DMS153 treated with DMSO at 0.1 percent for 48 hours (cell line): ENCODE results near the gene PPP1R12C.
A peak's percentile ranks its signal among the peaks of the same experiment; 100 is the strongest.

Experiments
- DNase-seq: peaks from one replicate; lab custom pipeline; 2025; ENCODE audit not compliant: unreplicated experiment; lab: John Stamatoyannopoulos, UW

The PPP1R12C gene

DNA sequence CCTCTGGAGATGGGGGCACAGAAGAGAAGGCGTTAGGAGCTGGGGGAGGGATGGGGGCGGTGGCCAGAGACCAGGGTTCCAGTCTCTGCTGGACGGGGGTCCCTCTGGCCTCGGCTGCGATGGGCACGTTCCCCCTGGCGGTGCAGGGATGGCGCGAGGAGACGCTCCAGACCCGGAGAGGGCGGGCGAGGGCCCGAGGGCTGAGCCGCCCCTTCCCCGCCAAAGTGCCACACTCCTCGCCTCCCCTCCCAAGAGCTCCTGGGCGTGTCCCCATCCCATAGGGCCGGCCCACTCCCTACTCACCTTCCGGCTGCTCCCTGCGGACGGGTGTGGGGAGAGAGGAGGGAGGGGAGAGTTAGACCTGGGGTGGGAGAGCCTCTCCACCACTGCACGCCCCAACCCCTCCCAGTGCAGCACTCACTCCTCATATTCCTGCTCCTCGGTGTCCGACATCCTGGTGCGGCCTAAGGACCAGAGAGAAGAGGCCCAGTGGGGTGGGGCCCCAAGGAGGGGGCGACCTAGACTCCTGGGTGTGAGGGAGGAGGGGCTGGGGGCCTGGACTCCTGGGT, 29.4 kb upstream of the PPP1R12C start:
- DNase-seq: peak; percentile 88

DNA sequence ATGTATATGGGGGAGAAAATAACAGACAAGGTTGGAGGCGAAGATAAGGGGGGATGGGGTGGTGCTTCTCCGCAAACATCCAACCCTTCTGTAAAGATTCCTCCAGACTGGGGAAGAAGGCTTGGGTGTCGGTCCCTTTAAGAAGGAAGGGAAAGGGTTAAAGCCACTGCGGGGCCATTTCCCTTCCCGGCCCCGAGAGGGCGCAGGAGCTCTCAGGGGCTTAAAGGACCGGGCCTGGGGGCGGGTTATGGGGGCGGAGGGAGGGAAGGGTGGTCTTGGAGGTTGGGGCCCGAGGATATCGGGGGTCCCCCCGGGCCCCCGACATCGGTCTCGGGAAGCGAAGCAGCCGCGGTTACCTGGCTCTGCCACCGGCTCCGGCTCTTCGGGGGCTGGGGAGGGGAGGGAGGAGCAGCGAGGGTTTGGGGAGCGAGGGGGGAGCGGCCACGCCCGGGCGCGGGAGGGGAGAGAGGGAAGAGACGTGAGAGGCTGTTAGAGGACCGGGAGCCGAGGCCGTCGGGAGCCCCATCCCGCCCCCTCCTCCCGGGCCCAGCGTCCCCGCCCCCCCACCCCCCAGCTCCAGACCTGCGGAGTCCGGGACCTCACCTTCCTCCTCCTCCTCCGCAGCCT, 28.8 kb upstream of the PPP1R12C start:
- peak; percentile 80 for DNase-seq

DNA sequence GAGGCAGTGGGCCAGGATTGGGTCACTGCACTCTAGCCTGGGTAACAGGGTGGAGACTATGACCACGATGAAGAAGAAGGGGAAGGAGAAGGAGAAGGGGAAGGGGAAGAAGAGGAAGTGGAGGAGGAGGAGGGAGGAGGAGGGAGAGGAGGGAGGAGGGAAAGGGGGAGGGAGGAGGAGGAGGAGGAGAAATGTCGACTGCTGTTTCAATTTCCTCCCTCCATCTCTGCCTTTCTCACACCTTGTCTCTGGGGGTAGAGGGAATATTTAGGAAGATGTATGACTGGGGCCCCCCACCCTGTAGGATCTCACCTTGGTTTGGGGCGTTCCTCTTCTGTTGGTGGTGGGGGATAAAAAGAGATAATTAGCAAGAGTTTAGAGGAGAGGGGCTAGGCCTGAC, 27.8 kb upstream of the PPP1R12C start:
- DNase-seq: no peak

DNA sequence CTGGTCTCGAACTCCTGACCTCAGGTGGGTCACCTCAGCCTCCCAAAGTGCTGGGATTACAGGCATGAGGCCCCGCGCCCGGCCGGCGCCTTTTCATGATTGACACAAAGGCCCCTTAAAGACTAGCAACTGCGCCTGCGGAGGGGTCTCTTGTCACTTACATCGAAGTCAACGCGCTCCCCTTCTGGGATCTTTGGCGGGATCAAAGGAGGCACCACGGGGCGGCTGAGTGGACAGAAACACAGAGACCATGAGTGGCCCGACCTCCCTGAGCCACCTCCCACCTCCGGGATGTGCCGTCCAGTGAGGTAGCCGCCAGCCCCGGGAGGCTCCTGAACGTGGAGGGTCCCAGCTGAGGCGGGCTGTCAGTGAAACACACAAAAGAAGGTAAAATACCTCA, 24.3 kb upstream of the PPP1R12C start:
- DNase-seq: no peak

DNA sequence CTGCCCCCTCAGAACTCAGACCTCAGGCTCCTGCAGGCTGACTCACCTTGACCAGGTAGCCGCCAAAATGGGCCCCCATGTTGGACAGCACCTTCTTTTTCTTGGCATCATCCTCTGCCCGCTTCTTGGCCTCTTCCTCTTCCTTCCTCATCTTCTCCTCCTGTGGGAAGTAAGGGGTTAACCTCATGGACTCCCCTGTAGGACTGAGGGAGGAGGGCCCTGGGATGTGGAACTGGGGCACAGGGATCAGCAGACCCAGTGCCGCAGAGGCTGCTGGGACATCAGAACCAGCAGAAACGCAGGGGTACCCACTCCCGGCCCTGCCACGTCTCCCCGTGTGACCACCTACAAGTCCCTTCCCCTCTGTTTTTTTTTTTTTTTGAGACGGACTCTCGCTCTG, 20.5 kb upstream of the PPP1R12C start:
- DNase-seq: no peak

DNA sequence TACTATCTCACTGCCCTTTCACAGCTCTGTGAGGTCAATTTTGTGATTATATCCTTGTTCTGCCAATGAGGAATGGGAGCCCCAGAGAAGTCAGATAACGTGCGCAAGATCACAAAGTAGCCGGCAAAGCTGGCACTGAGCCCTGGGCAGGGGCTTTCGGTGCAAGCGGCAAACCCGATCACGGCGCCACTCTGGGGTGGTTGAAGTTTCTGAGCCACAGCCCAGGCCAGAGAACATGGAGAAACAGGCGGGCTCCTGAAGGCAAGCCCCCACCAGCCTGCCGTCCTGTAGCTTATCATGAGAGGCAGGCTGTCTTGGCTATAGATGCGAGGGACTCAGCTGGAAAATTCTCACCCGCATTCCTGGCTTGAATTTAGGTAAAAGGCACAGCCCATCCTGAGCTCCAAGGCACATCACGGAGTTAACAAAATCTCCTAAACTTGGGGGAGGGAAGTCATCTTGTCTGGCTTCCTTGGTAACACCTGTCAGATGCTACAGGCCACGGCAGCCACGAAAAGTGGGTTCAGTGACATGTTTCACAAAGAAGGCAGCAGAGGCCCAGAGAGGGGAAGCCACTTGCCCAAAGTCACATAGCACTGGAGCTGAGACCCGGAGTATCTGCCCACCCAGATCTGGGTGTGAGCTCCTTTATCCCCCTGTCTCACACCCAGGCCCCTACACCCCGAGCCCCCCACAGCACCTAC, 19.1 kb upstream of the PPP1R12C start:
- no peak for DNase-seq

DNA sequence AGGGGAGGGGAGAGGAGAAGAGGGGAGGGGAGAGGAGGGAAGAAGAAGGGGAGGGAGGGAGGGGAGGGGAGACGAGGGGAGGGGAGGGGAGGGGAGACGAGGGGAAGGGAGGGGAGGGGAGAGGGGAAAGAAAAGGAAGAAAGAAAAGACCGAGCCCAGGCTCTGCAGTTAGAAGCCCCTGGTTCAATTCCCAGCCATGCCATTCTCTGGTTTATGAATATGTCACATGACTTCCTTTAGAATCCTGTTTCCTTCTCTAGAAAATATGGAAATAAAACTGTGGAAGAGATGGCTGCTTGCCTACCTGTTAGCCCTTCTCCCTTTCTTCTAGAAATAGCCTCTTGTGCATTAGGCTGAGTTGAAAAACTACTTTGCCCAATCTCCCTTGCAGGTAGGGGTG, 17.3 kb upstream of the PPP1R12C start:
- DNase-seq: no peak

DNA sequence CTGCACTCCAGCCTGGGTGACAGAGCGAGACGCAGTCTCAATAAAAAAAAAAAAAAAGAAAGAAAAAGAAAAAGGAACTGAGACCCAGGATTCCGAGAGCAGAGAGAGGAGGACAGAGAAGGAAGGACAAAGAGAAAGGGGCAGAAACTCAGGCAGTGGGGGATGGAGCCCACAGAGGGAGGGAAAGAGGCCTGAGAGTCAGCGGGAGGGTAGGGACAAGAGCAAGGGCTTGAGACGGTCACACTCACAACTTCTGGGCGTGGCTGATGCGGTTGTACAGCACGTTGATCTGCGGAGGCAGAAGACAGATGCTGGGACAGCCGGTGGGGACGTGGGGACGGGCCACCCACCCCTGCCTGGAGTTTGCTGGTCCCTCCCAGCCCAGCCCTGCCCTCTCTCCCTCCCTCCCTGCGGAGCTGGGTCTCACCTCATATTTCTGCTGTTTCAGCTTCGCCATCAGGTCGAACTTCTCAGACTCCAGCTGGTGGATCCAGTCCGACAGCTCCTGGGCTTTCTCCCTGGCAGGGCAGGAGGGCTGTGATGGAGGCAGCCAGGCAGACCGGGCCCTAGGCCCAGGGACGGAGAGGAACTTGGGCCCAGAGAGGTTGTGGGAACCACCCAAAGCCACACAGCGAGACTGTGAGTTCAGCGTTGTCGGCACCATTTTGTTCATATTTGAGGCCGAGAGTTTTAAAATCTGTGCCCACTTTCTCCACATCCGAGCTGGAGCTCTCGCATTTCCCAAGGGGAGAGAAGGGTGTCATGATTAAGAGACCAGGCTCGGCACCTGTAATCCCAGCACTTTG, 16.4 kb upstream of the PPP1R12C start:
- no peak for DNase-seq

DNA sequence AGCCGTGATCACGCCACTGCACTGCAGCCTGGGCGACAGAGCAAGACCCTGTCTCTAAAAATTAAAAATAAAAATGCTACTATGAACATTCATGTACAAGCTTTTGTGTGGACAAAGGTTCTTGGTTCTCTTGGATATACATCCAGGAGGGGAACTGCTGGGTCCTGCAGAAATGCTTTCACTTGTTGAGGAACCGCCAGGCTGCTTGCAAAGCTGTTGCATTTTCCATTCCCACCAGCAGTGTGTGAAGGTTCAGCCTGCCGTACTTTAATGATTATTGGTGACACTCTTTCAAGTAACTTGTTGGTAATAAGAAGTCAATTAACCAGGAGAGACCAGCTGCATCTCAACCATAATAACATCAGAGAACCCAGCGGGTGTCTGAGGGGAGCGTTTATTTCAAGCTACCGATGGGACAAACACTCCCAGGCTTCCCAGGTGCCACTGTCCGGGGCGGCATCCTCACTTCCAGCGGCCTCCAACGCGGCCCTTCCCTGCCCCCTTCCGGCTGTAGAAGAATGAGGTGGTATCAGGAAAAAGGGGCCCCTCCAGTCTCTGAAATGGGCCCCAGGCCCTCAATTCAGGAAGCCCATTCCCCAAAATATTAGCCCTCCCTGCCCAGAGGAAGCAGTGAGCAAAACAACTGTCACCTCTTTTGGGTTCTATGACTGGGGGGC, 15.2 kb upstream of the PPP1R12C start:
- DNase-seq: no peak

DNA sequence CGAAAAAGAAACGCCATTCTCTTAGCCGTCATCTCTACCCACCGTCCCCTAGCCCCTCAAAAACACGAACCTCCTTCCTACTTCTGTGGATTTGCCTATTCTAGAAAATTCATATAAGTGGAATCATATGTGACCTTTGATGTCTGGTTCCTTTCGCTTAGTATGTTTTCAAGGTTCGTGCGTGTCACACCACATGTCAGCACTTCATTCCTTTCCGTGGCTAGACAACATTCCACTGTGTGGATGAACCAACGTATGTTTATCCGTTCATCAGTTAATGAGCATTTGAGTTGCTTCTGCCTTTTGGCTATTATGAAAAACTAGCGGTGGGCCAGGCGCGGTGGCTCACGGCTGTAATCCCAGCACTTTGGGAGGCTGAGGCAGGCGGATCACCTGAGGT, 14.0 kb upstream of the PPP1R12C start:
- no peak for DNase-seq

DNA sequence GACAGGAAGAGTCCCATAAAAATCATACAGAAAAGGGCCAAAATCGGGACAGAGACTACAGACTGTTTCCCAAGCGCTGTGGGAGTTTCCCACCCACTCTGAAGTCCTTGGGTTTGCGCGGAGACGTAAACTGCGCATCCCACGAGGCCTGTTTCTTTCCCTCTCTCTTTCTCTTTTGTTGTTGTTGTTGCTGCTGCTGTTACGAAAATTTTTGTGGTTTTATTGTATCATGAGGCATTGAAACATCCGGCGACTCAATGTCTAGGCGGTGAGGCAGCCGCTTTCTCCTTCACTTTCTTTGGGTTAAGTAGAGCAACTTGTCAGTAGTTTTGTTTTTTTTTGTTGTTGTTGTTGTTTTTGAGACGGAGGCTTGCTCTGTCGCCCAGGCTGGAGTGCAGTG, 1.6 kb upstream of the PPP1R12C start:
- no peak for DNase-seq

DNA sequence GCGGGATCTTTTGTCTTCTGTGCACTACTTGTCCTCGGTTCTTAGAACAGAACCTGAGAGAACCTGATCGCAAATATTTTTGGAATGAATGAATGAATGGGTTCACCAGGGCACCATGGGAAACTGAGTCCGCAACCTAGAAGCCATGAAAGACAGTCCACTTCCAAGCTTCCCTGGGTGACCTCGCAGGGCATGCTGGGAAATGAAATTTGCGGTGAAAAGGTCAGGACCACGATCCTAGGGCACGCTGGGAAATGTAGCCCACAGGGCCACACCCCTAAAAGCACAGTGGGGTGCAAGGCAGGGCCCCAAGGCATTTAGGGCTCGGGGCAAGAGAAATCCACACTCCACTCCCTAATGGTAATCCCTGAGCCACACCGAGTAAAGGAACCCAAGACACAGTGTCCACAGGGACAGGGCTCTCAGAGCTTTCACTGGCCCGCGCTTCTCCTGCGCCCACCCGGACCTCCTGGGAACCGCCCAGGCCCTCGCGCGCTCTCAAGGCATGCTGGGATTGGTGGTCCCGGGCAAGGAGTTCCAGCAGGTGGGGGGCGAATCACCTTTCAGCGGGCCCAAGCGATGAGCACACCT, 1.1 kb upstream of the PPP1R12C start:
- DNase-seq: peak; percentile 18

DNA sequence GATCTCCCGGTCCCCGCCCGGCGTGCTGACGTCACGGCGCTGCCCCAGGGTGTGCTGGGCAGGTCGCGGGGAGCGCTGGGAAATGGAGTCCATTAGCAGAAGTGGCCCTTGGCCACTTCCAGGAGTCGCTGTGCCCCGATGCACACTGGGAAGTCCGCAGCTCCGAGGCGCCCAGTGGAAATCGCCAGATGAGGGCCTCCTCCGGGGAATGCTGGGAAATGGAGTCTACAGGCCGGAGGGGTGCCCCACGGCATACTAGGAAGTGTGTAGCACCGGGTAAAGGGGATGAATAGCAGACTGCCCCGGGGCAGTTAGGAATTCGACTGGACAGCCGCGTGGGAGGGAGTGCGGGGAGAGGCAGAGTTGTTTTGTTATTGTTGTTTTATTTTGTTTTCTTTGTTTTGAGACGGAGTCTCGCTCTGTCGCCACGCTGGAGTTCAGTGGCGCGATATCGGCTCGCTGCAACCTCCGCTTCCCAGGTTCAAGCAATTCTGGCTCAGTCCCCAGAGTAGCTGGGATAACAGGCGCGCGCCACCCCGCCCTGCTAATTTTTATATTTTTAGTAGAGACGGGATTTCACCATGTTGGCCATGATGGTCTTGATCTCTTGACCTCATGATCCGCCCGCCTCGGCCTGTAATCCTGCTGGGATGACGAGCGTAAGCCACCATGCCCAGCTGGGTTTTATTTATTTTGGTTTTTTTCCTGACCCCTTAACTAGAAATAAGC, 390 bp upstream of the PPP1R12C start:
- peak; percentile 95 for DNase-seq

DNA sequence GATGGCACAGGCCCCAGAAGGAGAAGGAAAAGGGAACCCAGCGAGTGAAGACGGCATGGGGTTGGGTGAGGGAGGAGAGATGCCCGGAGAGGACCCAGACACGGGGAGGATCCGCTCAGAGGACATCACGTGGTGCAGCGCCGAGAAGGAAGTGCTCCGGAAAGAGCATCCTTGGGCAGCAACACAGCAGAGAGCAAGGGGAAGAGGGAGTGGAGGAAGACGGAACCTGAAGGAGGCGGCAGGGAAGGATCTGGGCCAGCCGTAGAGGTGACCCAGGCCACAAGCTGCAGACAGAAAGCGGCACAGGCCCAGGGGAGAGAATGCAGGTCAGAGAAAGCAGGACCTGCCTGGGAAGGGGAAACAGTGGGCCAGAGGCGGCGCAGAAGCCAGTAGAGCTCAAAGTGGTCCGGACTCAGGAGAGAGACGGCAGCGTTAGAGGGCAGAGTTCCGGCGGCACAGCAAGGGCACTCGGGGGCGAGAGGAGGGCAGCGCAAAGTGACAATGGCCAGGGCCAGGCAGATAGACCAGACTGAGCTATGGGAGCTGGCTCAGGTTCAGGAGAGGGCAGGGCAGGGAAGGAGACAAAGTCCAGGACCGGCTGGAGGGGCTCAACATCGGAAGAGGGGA, 1.1 kb downstream of the PPP1R12C start:
- DNase-seq: no peak

DNA sequence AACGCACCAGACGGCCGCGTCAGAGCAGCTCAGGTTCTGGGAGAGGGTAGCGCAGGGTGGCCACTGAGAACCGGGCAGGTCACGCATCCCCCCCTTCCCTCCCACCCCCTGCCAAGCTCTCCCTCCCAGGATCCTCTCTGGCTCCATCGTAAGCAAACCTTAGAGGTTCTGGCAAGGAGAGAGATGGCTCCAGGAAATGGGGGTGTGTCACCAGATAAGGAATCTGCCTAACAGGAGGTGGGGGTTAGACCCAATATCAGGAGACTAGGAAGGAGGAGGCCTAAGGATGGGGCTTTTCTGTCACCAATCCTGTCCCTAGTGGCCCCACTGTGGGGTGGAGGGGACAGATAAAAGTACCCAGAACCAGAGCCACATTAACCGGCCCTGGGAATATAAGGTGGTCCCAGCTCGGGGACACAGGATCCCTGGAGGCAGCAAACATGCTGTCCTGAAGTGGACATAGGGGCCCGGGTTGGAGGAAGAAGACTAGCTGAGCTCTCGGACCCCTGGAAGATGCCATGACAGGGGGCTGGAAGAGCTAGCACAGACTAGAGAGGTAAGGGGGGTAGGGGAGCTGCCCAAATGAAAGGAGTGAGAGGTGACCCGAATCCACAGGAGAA, 1.9 kb downstream of the PPP1R12C start:
- DNase-seq: no peak

DNA sequence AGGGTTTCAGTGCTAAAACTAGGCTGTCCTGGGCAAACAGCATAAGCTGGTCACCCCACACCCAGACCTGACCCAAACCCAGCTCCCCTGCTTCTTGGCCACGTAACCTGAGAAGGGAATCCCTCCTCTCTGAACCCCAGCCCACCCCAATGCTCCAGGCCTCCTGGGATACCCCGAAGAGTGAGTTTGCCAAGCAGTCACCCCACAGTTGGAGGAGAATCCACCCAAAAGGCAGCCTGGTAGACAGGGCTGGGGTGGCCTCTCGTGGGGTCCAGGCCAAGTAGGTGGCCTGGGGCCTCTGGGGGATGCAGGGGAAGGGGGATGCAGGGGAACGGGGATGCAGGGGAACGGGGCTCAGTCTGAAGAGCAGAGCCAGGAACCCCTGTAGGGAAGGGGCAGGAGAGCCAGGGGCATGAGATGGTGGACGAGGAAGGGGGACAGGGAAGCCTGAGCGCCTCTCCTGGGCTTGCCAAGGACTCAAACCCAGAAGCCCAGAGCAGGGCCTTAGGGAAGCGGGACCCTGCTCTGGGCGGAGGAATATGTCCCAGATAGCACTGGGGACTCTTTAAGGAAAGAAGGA, 2.8 kb downstream of the PPP1R12C start:
- no peak for DNase-seq

DNA sequence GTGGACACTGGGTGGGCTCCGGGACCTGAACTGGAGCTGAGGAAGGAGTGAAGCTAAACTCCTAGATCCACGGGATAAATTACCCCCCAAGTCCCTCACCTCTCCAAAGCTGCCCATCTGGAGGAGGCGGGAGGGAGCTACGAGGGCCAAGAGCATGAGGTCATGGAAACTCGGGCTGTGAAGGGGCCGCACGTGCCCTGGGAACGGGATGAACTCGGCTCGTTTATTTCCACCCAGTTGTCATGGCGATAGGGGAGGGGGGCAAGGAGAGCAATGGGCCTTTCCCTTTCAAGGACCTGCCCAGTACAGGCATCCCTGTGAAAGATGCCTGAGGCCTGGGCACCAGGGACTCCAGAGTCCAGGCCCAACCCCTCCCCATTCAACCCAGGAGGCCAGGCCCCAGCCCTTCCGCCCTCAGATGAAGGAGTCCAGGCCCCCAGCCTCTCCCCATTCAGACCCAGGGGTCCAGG, 3.8 kb downstream of the PPP1R12C start:
- no peak for DNase-seq

DNA sequence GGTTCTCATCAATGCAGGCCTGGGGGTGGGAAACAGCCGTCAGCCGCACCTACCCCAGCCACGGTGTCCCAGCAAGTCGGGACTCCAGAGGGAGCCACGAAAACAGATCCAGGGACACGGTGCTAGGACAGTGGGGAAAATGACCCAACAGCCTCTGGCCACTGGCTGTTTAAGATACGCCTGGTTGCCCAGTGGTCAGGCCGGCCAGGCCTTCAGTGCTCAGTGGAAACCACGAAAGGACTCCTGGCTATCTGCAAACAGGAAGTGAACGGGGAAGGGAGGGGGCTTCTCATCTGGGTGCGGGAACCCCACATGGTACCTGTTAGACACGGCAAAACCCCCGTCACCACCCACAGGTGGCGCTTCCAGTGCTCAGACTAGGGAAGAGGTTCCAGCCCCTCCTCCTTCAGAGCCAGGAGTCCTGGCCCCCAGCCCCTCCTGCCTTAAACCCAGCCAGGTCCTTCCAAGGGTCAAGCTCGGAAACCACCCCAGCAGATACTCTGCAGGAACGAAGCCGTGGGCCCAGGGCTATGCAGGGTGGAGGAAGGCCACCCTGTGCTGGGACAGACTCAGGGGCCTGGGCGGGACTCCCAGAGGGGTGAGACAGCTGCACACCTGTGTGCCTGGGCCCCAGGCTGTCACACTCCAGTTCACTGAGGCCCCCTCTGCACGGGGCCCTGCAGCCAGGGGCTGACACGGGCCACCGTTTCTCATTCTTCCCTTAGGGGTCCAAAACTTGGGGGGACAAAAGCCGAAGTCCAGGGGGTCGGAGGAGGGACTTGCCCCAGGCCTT, 4.5 kb downstream of the PPP1R12C start:
- no peak for DNase-seq
